ENCODE results near the gene KCNRG. TPM values are rescaled to one million over a fixed set of nuclear protein-coding genes. Genes with fewer than 3 reads are reported as not detected.
A peak's percentile ranks its signal among the peaks of the same experiment; 100 is the strongest.

The KCNRG gene
- total and polyA plus RNA-seq, 2 experiments from 2014 or later, result 0.60 TPM; not detected in 1

GRCh38 chr13:50038266-50038665 lies 23.0 kb downstream of the KCNRG start:
- no peak overlapping the region for H3K4me3 Mint-ChIP-seq
- no peak for ATAC-seq

More at GRCh38 chr13:50038266-50038665, 23.0 kb downstream of the KCNRG start:
- TF ChIP-seq STAT1 (IDR thresholded peaks at IDR 0.05; ENCODE audit: unreplicated experiment), result no peak
- no peak for TF ChIP-seq NANOG (IDR thresholded peaks at IDR 0.05; ENCODE audit: borderline replicate concordance)
- no peak for TF ChIP-seq ZNF114 (CRISPR knock-in tag; IDR thresholded peaks at IDR 0.05)
- TF ChIP-seq ZNF331 (CRISPR knock-in tag; IDR thresholded peaks at IDR 0.05; ENCODE audit: low read depth), result no peak
- no peak for TF ChIP-seq JUNB (IDR thresholded peaks at IDR 0.05; ENCODE audit: unreplicated experiment)
- TF ChIP-seq EZH2phosphoT487 (IDR thresholded peaks at IDR 0.05; ENCODE audit: unreplicated experiment), result no peak
- no peak for TF ChIP-seq ZNF462 (CRISPR knock-in tag; IDR thresholded peaks at IDR 0.05)
- no peak for TF ChIP-seq EZH2 (IDR thresholded peaks at IDR 0.05; ENCODE audit: low read depth, unreplicated experiment)
- no peak for TF ChIP-seq CREB1 (CRISPR knock-in tag; IDR thresholded peaks at IDR 0.05; ENCODE audit: low read depth)
- TF ChIP-seq POLR2AphosphoS5 (IDR thresholded peaks at IDR 0.05; ENCODE audit: low read depth), result no peak
- no peak for TF ChIP-seq CTCF (conservative IDR thresholded peaks at IDR 0.05; ENCODE audit: low read depth in 2 of 2)
- H3K27ac Mint-ChIP-seq, result 0 out of 2 replicates have a peak overlapping the region, but pooled peaks have one; percentile 27
- Histone ChIP-seq H3K4me1 (ENCODE audit: insufficient read depth) (no peaks in the 10 kb centered on the region), H2AFZ (no peak overlapping the region), H3K36me3 (ENCODE audit: insufficient read depth) (no peaks in the 10 kb centered on the region), H3K9me2 (ENCODE audit: insufficient read depth) (no peaks in the 10 kb centered on the region), H3F3A (replicated peaks; ENCODE audit: low read depth) (no peaks in the 10 kb centered on the region), H3K27me3 (ENCODE audit: insufficient read depth) (no peaks in the 10 kb centered on the region), H3K27ac (ENCODE audit: low read depth) (no peak overlapping the region), H3K4me2 (no peak overlapping the region), H4K20me1 (replicated peaks; ENCODE audit: insufficient read depth) (no peaks in the 10 kb centered on the region), H3K79me2 (replicated peaks; ENCODE audit: insufficient read depth) (no peaks in the 10 kb centered on the region), H3K4me3 (no peak overlapping the region)
- H3K9me3 Mint-ChIP-seq, result no peaks in the 10 kb centered on the region
- no peak for DNase-seq (ENCODE audit: low spot score)
- H3K36me3 Mint-ChIP-seq (ENCODE audit: low read depth), result no peaks in the 10 kb centered on the region; the same call in 2 of the 3 replicates
- peaks cover 3% of the 10 kb centered on the region for H3K27me3 Mint-ChIP-seq (ENCODE audit: insufficient read depth, low read depth, poor library complexity)
- H3K4me1 Mint-ChIP-seq, result peaks cover 5% of the 10 kb centered on the region; the same call in 2 of the 3 replicates
